Activated naive CD4-positive, alpha-beta T cell treated with anti-CD3 and anti-CD28 coated beads, Interleukin-2, amount 10 ng/mL, durations not matched to agents 7 days and 5 days (primary cell): ENCODE measurements around the gene GPRC5B.

Experiments used
- CTCF ChIA-PET: fragments of 350-600 bp; sonication (Branson Sonifier 250); formaldehyde crosslinking; loops from one replicate; lab custom pipeline; 2021; ENCODE audit warnings: antibody characterized with exemption; lab: Charles Lee
- DNase-seq: peaks from one replicate; pipeline ENCODE4 v3.0.0-alpha.2; 2020
- H3K27ac Mint-ChIP-seq: one replicate; pipeline ENCODE4 v1.8.0; 2021; ENCODE audit warnings: mild to moderate bottlenecking, moderate library complexity, mixed read lengths
- H3K27me3 Mint-ChIP-seq: one replicate; pipeline ENCODE4 v1.8.0; 2021; ENCODE audit warnings: mild to moderate bottlenecking, mixed read lengths
- H3K36me3 Mint-ChIP-seq: one replicate; pipeline ENCODE4 v1.8.0; 2021; ENCODE audit warnings: mixed read lengths
- H3K4me1 Mint-ChIP-seq: one replicate; pipeline ENCODE4 v1.8.0; 2021; ENCODE audit warnings: mixed read lengths
- H3K4me3 Mint-ChIP-seq: one replicate; pipeline ENCODE4 v1.8.0; 2021; ENCODE audit warnings: mild to moderate bottlenecking, moderate library complexity, mixed read lengths
- H3K9me3 Mint-ChIP-seq: one replicate; pipeline ENCODE4 v1.8.0; 2021; ENCODE audit warnings: mixed read lengths

Gene GPRC5B

GRCh38 chr16:19837984-19838707, 46.5 kb downstream of the GPRC5B start:
- Mint-ChIP-seq H3K27me3 (no peaks in the 10 kb centered on the region), H3K36me3 (no peaks in the 10 kb centered on the region), H3K4me3 (no peak overlapping the region), H3K27ac (no peak overlapping the region), H3K4me1 (no peaks in the 10 kb centered on the region), H3K9me3 (no peaks in the 10 kb centered on the region)
- no peak for DNase-seq
- CTCF ChIA-PET: no interaction called here

GRCh38 chr16:19837331-19837980, 47.2 kb downstream of the GPRC5B start:
- CTCF ChIA-PET: interaction anchor here (0.6 kb wide), 1 partner anchor 12 kb away, joined by 3 read pairs; no protein-coding TSS in a partner anchor
- H3K4me3 Mint-ChIP-seq: no peak overlapping the region

GRCh38 chr16:19835968-19836421, 48.7 kb downstream of the GPRC5B start:
- no peaks in the 10 kb centered on the region for H3K36me3 Mint-ChIP-seq
- CTCF ChIA-PET: no interaction called here
- H3K9me3 Mint-ChIP-seq: no peaks in the 10 kb centered on the region
- no peak overlapping the region for H3K27ac Mint-ChIP-seq
- no peak for DNase-seq
- no peaks in the 10 kb centered on the region for H3K4me1 Mint-ChIP-seq
- H3K27me3 Mint-ChIP-seq: no peaks in the 10 kb centered on the region
- H3K4me3 Mint-ChIP-seq: no peak overlapping the region

More at GRCh38 chr16:19837331-19837980, 47.2 kb downstream of the GPRC5B start:
- no peaks in the 10 kb centered on the region for H3K27me3 Mint-ChIP-seq
- no peaks in the 10 kb centered on the region for H3K36me3 Mint-ChIP-seq
- no peaks in the 10 kb centered on the region for H3K9me3 Mint-ChIP-seq
- H3K27ac Mint-ChIP-seq: no peak overlapping the region
- no peaks in the 10 kb centered on the region for H3K4me1 Mint-ChIP-seq
- no peak for DNase-seq

DNA sequence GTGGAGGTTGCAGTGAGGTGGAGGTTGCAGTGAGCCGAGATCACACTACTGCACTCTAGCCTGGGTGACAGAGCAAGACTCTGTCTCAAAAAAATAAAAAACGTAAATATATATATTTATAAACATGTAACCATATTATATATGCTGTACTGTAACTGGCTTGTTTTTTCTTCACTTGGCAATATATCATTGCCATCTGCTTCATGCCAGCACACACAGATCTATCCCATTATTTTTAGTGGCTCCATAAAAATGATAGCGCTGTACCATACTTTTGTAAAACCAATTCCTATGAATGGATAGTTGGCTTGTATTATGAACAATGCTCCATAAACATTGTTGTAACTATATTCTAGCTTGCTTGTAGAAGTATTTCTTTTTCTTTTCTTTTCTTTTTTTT, 49.5 kb downstream of the GPRC5B start:
- no peak overlapping the region for H3K27ac Mint-ChIP-seq
- CTCF ChIA-PET: no interaction called here
- H3K27me3 Mint-ChIP-seq: no peaks in the 10 kb centered on the region

DNA sequence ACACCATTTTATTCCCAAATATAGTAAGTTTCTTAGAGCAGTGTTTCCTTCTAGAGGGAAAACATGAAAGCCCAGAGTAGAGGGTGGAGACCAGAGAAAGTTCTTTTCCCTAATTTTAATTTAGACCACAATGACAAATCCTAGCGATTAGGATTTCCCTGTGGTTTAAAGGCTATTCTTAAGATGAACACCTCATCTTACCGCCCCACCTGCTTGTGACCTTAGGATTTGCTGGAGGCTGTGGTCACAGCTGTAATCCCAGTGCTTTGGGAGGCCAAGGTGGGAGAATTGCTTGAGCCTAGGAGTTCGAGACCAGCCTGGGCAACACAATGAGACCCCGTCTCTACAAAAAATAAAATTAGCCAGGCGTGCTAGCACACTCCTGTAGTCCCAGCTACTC, 51.1 kb downstream of the GPRC5B start:
- CTCF ChIA-PET: interaction anchor here (1.0 kb wide), 1 partner anchor 74 kb away, joined by 4 read pairs; no protein-coding TSS in a partner anchor

More for the DNA sequence above, 49.5 kb downstream of the GPRC5B start:
- H3K4me1 Mint-ChIP-seq: no peaks in the 10 kb centered on the region
- no peaks in the 10 kb centered on the region for H3K9me3 Mint-ChIP-seq
- H3K4me3 Mint-ChIP-seq: no peak overlapping the region
- DNase-seq: no peak
- H3K36me3 Mint-ChIP-seq: no peaks in the 10 kb centered on the region

DNA sequence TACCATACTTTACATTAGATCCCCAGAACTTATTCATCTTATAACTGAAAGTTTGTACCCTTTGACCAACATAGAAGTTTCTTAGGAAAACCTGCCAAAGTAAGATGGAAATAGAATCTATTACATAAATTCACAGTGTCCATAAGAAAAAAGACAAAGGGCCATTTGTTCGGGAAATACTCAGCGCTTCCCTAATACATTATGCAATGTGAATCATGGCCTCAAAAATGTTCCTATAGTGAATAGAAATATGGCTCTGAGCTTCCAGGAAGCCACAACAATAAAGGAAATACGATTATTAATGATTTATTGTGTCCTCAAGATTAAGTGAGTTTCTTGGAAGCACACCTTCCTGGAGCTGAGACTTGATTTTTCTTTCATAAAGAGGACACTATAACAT, 51.5 kb downstream of the GPRC5B start:
- H3K9me3 Mint-ChIP-seq: no peaks in the 10 kb centered on the region
- H3K36me3 Mint-ChIP-seq: no peaks in the 10 kb centered on the region
- no peak overlapping the region for H3K4me3 Mint-ChIP-seq
- CTCF ChIA-PET: interaction anchor here (1.0 kb wide), 1 partner anchor 74 kb away, joined by 4 read pairs; no protein-coding TSS in a partner anchor
- H3K4me1 Mint-ChIP-seq: no peaks in the 10 kb centered on the region
- no peak for DNase-seq
- no peaks in the 10 kb centered on the region for H3K27me3 Mint-ChIP-seq
- H3K27ac Mint-ChIP-seq: no peak overlapping the region

More for the DNA sequence above, 51.1 kb downstream of the GPRC5B start:
- H3K9me3 Mint-ChIP-seq: no peaks in the 10 kb centered on the region
- H3K27ac Mint-ChIP-seq: no peak overlapping the region
- H3K27me3 Mint-ChIP-seq: no peaks in the 10 kb centered on the region
- no peaks in the 10 kb centered on the region for H3K36me3 Mint-ChIP-seq
- H3K4me1 Mint-ChIP-seq: no peaks in the 10 kb centered on the region
- DNase-seq: no peak
- no peak overlapping the region for H3K4me3 Mint-ChIP-seq

DNA sequence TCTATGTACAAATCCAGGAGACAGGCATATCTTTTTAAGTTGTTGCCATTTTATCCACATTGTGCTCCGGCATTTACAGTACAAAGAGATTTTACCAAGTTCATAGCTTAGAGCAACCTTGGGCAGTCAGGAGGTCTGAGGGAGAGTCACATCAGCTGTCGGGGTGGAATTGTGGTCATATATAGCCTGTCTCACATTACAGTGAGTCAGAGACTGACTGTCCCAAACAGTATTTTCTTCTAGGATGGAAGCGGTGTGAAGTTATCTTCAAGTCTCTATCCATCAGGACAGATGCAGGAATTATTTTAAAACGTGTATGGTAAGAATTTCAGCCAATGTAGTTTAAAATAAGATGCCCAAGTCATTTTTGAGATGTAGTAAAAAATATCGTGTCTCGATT, 53.0 kb downstream of the GPRC5B start:
- no peaks in the 10 kb centered on the region for H3K9me3 Mint-ChIP-seq
- no peak overlapping the region for H3K4me3 Mint-ChIP-seq
- H3K27me3 Mint-ChIP-seq: no peaks in the 10 kb centered on the region
- no peak for DNase-seq
- no peaks in the 10 kb centered on the region for H3K36me3 Mint-ChIP-seq
- CTCF ChIA-PET: no interaction called here
- H3K27ac Mint-ChIP-seq: no peak overlapping the region
- no peaks in the 10 kb centered on the region for H3K4me1 Mint-ChIP-seq

- CTCF ChIA-PET: interaction anchor here (0.6 kb wide), 1 partner anchor 319 kb away, joined by 3 read pairs; no protein-coding TSS in a partner anchor
- Mint-ChIP-seq H3K27ac (no peak overlapping the region), H3K36me3 (no peaks in the 10 kb centered on the region), H3K4me1 (no peaks in the 10 kb centered on the region), H3K4me3 (no peak overlapping the region), H3K27me3 (no peaks in the 10 kb centered on the region), H3K9me3 (no peaks in the 10 kb centered on the region)
- no peak for DNase-seq
Measured at GRCh38 chr16:19830902-19831560, 53.6 kb downstream of the GPRC5B start.

DNA sequence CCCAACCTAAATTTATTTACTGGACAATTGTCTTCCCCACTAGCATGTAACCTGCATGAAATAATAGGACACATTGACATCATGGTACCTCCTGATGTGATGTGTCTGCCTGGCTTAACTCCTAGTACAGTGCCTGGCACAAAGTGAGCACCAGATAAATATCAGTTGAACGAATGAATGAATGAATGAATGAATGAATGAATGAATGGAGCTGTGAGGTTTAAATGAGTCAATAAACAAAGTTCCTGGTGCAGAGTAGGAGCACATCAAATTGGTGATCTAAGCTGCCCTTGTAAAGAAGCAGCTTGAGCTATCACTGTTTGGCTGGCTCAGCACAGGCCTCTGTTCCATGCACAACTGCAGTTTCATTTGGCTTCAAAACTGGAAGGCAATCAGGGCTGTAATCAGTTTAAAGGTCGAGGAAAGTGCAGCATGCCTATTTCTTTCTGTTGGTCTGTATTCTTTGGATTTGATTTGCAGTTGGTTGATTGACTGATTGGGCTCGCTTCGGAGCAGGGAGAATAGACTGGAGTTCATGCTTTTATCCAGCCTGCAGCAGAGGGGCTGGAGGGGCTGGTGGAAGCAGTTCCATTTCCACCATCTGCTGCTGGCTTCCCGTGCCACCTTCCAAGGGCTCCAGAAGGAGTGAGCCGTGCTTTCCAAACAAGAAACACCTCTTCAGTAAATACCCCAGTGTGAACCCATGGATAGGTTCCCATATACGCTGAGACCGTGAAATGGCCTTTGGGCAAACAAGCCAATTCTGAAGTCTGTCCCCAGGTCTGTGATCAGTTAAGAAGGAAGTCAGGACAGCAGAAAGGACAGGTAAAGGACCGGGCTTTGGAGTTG, 54.6 kb downstream of the GPRC5B start:
- CTCF ChIA-PET: no interaction called here
- no peaks in the 10 kb centered on the region for H3K36me3 Mint-ChIP-seq
- no peaks in the 10 kb centered on the region for H3K4me1 Mint-ChIP-seq
- no peak for DNase-seq
- H3K27ac Mint-ChIP-seq: no peak overlapping the region
- no peaks in the 10 kb centered on the region for H3K27me3 Mint-ChIP-seq
- no peak overlapping the region for H3K4me3 Mint-ChIP-seq
- no peaks in the 10 kb centered on the region for H3K9me3 Mint-ChIP-seq

DNA sequence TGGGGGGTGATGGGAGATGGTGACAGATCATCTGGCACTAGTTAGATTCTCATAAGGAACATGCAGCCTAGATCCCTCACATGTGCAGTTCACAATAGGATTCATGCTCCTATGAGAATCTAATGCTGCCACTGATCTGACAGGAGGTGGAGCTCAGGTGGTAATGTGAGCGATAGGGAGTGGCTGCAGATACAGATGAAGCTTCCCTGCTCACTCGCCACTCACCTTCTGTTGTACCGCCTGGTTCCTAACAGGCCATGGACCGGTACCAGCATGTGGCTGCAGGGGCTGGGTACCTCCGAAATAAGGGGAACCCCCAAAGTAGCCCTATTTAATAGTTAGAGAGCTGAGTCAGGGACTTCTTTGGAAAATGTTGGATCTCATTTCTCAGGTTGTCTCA, 60.4 kb downstream of the GPRC5B start:
- Mint-ChIP-seq H3K27me3 (no peaks in the 10 kb centered on the region), H3K4me3 (no peak overlapping the region), H3K27ac (no peak overlapping the region), H3K36me3 (no peaks in the 10 kb centered on the region), H3K4me1 (no peaks in the 10 kb centered on the region), H3K9me3 (no peaks in the 10 kb centered on the region)
- CTCF ChIA-PET: interaction anchor here (1.6 kb wide), 1 partner anchor 83 kb away, joined by 3 read pairs; no protein-coding TSS in a partner anchor
- DNase-seq: no peak

DNA sequence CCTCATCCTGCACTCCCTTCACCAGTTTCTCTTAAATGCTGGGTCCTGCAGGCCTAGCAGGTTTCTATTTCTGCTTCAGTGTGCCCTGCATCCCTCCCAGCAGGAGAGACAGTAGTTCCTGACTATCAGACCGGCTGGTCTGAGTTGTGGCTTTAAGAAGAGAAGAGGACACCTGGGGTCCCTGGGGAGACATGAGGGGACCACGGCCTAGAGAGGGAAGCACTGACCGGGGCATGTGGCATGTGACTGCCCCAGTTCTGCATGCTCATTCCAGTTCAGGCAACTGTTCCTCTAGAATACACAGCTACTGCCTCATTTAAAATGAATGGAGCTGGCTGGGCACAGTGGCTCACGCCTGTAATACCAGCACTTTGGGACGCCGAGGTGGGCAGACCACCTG, 61.3 kb downstream of the GPRC5B start:
- Mint-ChIP-seq H3K27me3 (no peaks in the 10 kb centered on the region), H3K36me3 (no peaks in the 10 kb centered on the region), H3K27ac (no peak overlapping the region), H3K4me1 (no peaks in the 10 kb centered on the region), H3K4me3 (no peak overlapping the region), H3K9me3 (no peaks in the 10 kb centered on the region)
- no peak for DNase-seq
- CTCF ChIA-PET: interaction anchor here (0.6 to 1.6 kb wide), 2 partner anchors 84 to 199 kb away, joined by 3 read pairs; no protein-coding TSS in a partner anchor

DNA sequence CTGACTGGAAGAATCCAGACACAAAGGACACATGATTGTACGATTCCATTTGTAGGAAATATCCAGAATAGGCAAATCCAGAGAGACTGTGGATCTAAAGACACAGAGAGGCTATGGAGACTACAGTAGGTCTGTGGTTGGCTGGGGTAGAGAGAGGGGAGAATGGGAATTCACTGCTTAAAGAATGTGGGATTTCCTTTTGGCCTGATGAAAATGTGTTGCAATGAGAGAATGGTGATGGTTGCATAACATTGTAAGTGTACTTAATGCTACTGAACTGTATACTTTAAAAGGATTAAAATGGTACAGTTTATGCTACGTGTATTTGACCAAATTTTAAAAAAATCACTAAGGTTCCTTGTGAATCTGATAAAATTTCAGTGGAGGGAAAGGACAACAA, 62.1 kb downstream of the GPRC5B start:
- Mint-ChIP-seq H3K27me3 (no peaks in the 10 kb centered on the region), H3K4me3 (no peak overlapping the region), H3K36me3 (no peaks in the 10 kb centered on the region), H3K4me1 (no peaks in the 10 kb centered on the region), H3K27ac (no peak overlapping the region), H3K9me3 (no peaks in the 10 kb centered on the region)
- CTCF ChIA-PET: interaction anchor here (0.6 kb wide), 1 partner anchor 198 kb away, joined by 3 read pairs; no protein-coding TSS in a partner anchor
- DNase-seq: no peak

- CTCF ChIA-PET: interaction anchor here (1.5 kb wide), 1 partner anchor 90 kb away, joined by 3 read pairs; no protein-coding TSS in a partner anchor
- no peak overlapping the region for H3K27ac Mint-ChIP-seq
- peaks cover 2% of the 10 kb centered on the region for H3K9me3 Mint-ChIP-seq
- no peak for DNase-seq
- no peaks in the 10 kb centered on the region for H3K4me1 Mint-ChIP-seq
- no peaks in the 10 kb centered on the region for H3K36me3 Mint-ChIP-seq
- H3K27me3 Mint-ChIP-seq: peaks cover 4% of the 10 kb centered on the region
- no peak overlapping the region for H3K4me3 Mint-ChIP-seq
Measured at GRCh38 chr16:19817875-19818274, 66.8 kb downstream of the GPRC5B start.
